ENCODE results near the gene STX12. TPM values are rescaled to one million over a fixed set of nuclear protein-coding genes. Genes with fewer than 3 reads are reported as not detected.

STX12 gene
- total and polyA plus RNA-seq, 2 of the 4 experiments (the other 2 are of a cell fraction), result 28.6 to 54.8 TPM

GRCh38 chr1:27772036-27772931 is 735 bp upstream of the STX12 start (continued):
- TF ChIP-seq CEBPB (IDR thresholded peaks at IDR 0.05; ENCODE audit: low read depth, low read length) (no peak), NFE2L2 (IDR thresholded peaks at IDR 0.05; ENCODE audit: low read depth, low read length) (no peak), POLR2A (IDR thresholded peaks at IDR 0.05; ENCODE audit: low read depth, low read length) (no peak)

DNA sequence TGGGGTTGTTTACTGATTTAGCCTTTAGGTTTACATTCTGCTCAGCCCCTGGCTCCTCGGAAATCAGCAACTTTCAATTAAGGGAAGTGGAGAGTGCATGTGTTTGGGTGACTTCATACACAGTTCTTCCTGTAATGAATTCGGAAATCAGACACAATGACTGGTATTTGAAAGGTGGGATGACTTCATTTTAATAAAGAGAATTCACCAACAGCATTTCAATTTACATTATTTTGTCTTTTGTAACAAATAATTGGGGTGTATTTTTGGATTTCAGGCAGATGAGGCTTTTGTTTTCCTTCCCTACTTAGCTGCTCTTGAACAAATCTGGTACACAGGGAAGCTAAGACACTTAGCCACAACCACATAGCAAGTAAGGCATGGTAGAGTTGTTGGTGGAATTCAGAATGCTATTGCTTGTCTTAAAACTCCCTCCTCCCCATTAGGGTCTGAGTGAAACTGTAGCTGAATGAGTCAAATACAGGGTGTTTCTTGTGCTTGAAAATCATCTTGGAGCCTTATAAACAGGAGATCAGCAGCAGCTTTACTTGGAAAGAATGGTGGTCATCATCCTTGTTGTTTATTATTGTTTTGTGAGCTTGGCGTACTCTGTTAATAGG is 917 bp downstream of the STX12 start:
- Histone ChIP-seq H3K27ac (ENCODE audit: insufficient read depth, low read length) (peak overlapping the region; percentile 65), H2BK15ac (ENCODE audit: low read depth, low read length) (no peak overlapping the region), H3K79me1 (ENCODE audit: low read depth in 1 of 2, low read length in 2 of 2) (peaks cover 13 to 47% of the 10 kb centered on the region in 2 experiments; a peak in 3 of 4 replicates), H4K5ac (ENCODE audit: low read depth, low read length) (peak overlapping the region; percentile 25; the same call in 1 of the 2 replicates), H2AK5ac (ENCODE audit: low read depth, low read length) (peak overlapping the region; percentile 73), H4K91ac (ENCODE audit: insufficient read depth, low read depth, low read length) (0 out of 2 replicates have a peak overlapping the region, but pooled peaks have one; percentile 48), H3K18ac (ENCODE audit: low read depth, low read length) (peak overlapping the region; percentile 33; the same call in 1 of the 2 replicates), H3K9me3 (ENCODE audit: control insufficient read depth, insufficient read depth, low read length) (no peaks in the 10 kb centered on the region), H3K4me2 (ENCODE audit: low read depth, low read length) (peak overlapping the region; percentile 94), H2BK5ac (ENCODE audit: low read depth, low read length, poor library complexity, severe bottlenecking) (peak overlapping the region; percentile 59), H4K8ac (ENCODE audit: low read depth in 2 of 2, low read length in 2 of 2) (peak overlapping the region in 1 of 2 experiments; percentile 62; a peak in 1 of 4 replicates), H3K9me1 (ENCODE audit: insufficient read depth, low read length) (no peaks in the 10 kb centered on the region; the same call in 1 of the 2 replicates), H2AFZ (replicated peaks; ENCODE audit: low read length, poor library complexity) (peak overlapping the region; percentile 89), H3K4me3 (ENCODE audit: insufficient read depth, low read depth, low read length) (peak overlapping the region; percentile 95), H3K9ac (ENCODE audit: low read depth, low read length) (peak overlapping the region; percentile 93), H2BK120ac (ENCODE audit: low read depth, low read length) (0 out of 2 replicates have a peak overlapping the region, but pooled peaks have one; percentile 5), H4K20me1 (ENCODE audit: insufficient read depth, low read length) (peaks cover 14% of the 10 kb centered on the region; the same call in 1 of the 2 replicates), H3K36me3 (ENCODE audit: control insufficient read depth, insufficient read depth, low read length) (no peaks in the 10 kb centered on the region), H3K4me1 (ENCODE audit: control insufficient read depth, insufficient read depth, low read length) (peaks cover 4% of the 10 kb centered on the region; the same call in 1 of the 2 replicates), H3K23ac (ENCODE audit: low read depth, low read length) (peak overlapping the region; percentile 92), H2BK20ac (ENCODE audit: low read depth, low read length) (no peak overlapping the region), H3K4ac (ENCODE audit: low read depth, low read length) (peak overlapping the region; percentile 62), H2AK9ac (replicated peaks; ENCODE audit: low read depth, low read length, poor library complexity) (peak overlapping the region; percentile 89), H3K14ac (replicated peaks; ENCODE audit: low read depth, low read length) (peak overlapping the region; percentile 83), H3K27me3 (ENCODE audit: control insufficient read depth, insufficient read depth, low read length) (no peaks in the 10 kb centered on the region), H3K56ac (ENCODE audit: extremely low read depth, insufficient read depth, low read length) (peak overlapping the region; percentile 55)
- CTCF ChIA-PET, result interaction anchor here (1.4 kb wide), 1 partner anchor 48 kb away, joined by 5 read pairs; the partner anchor contains the start of gene FAM76A
- dilution Hi-C loops (cut with HindIII; ENCODE audit: low sequenced_read_pairs, unreplicated experiment) (no loop called here), intact Hi-C loops (cut with micrococcal nuclease) (loop anchor here (1.0 to 2.0 kb wide), 3 partner anchors 47 to 105 kb away; partner anchors contain the start of gene PPP1R8), in situ Hi-C loops (cut with MboI; ENCODE audit: low sequenced_read_pairs) (no loop called here)
- TF ChIP-seq ELK1 (IDR thresholded peaks at IDR 0.05; ENCODE audit: borderline replicate concordance, low read depth, low read length) (no peak), MXI1 (IDR thresholded peaks at IDR 0.05; ENCODE audit: borderline replicate concordance, low read depth, low read length) (peak; percentile 7), CHD1 (IDR thresholded peaks at IDR 0.05; ENCODE audit: low read depth, low read length) (no peak), MAFK (IDR thresholded peaks at IDR 0.05; ENCODE audit: low read depth, low read length) (no peak), MAZ (IDR thresholded peaks at IDR 0.05; ENCODE audit: borderline replicate concordance, low read depth, low read length) (no peak)
- TSS peak; percentile 67 for BruUV-seq (replicated peaks)
- POLR2A ChIA-PET (ENCODE audit: unreplicated experiment), result interaction anchor here (0.6 kb wide), 1 partner anchor 733 kb away, joined by 3 read pairs; no protein-coding TSS in a partner anchor
- ATAC-seq (ENCODE audit: low read depth) (peak; percentile 0), DNase-seq (peak; percentile 62)
- WGBS, 2 experiments (ENCODE audit: extremely low coverage in 2 of 2, insufficient read length in 1 of 2), result no CpG with 5 or more reads among the region's 3 CpGs

Data from IMR-90 (cell line).